ENCODE measurements around the gene NRG3. TPM values are rescaled to one million over a fixed set of nuclear protein-coding genes. Genes with fewer than 3 reads are reported as not detected.

The NRG3 gene
- total RNA-seq, 1 experiment from 2014 or later, result not detected

GRCh38 chr10:82492647-82493046 lies 617.7 kb downstream of the NRG3 start:
- H3K4me2 ChIP-seq (ENCODE audit: low read length), result no peak overlapping the region
- H3K79me2 ChIP-seq (ENCODE audit: insufficient read depth, low read length), result no peaks in the 10 kb centered on the region
- intact Hi-C loops (cut with micrococcal nuclease), result no loop called here
- peaks cover 6% of the 10 kb centered on the region in 2 experiments; a peak in 2 of 4 replicates for H3K9me3 ChIP-seq (ENCODE audit: control insufficient read depth in 1 of 2, insufficient read depth in 1 of 2, low read depth in 1 of 2, low read length in 2 of 2)
- H3K9me2 ChIP-seq (ENCODE audit: insufficient read depth), result no peaks in the 10 kb centered on the region
- ATAC-seq (no peak), DNase-seq (ENCODE audit: low read depth, low spot score) (no peak)
- no peak for TF ChIP-seq RAD21 (IDR thresholded peaks at IDR 0.05; ENCODE audit: low read depth)
- TF ChIP-seq ZFX (IDR thresholded peaks at IDR 0.05), result no peak
- TF ChIP-seq POLR2AphosphoS5 (IDR thresholded peaks at IDR 0.05; ENCODE audit: low read depth, low read length), result no peak
- no peak for TF ChIP-seq EZH2 (IDR thresholded peaks at IDR 0.05)
- no peak for TF ChIP-seq TCF7L2 (IDR thresholded peaks at IDR 0.05; ENCODE audit: borderline replicate concordance, extremely low read depth, insufficient read depth, insufficient read length)
- no peak for TF ChIP-seq MAX (IDR thresholded peaks at IDR 0.05)
- TF ChIP-seq ATF3 (IDR thresholded peaks at IDR 0.05), result no peak
- no peak for TF ChIP-seq POLR2A (IDR thresholded peaks at IDR 0.05; ENCODE audit: borderline replicate concordance, extremely low read depth, insufficient read depth, insufficient read length)
- no peak for TF ChIP-seq EZH2phosphoT487 (IDR thresholded peaks at IDR 0.05; ENCODE audit: borderline replicate concordance)
- no peak for TF ChIP-seq ZBTB33 (IDR thresholded peaks at IDR 0.05; ENCODE audit: extremely low read depth, insufficient replicate concordance, low read length)
- no peak for TF ChIP-seq CBX3 (IDR thresholded peaks at IDR 0.05; ENCODE audit: low read depth)
- no peak for TF ChIP-seq SRF (IDR thresholded peaks at IDR 0.05; ENCODE audit: low read depth)
- no peak for TF ChIP-seq JUND (IDR thresholded peaks at IDR 0.05)
- TF ChIP-seq CEBPB (IDR thresholded peaks at IDR 0.05; ENCODE audit: low read depth), result no peak
- TF ChIP-seq ZNF274 (IDR thresholded peaks at IDR 0.05; ENCODE audit: low read depth, low read length), result no peak
- TF ChIP-seq SP1 (IDR thresholded peaks at IDR 0.05; ENCODE audit: low read depth), result no peak
- no peaks in the 10 kb centered on the region for H3K4me1 ChIP-seq (ENCODE audit: control insufficient read depth in 1 of 2, insufficient read depth in 2 of 2, low read length in 2 of 2)
- H3K36me3 ChIP-seq (ENCODE audit: control insufficient read depth in 1 of 2, insufficient read depth in 2 of 2, low read length in 2 of 2), result no peaks in the 10 kb centered on the region
- no TSS peak for BruUV-seq (replicated peaks)
- CTCF ChIA-PET, result no interaction called here
- POLR2A ChIA-PET, result no interaction called here
- RAD21 ChIA-PET (ENCODE audit: low non-redundant PET in 1 of 2, low total read pairs in 2 of 2, uncharacterized antibody in 2 of 2, unreplicated experiment in 2 of 2), result no interaction called here
- no peak overlapping the region for H3K27ac ChIP-seq (ENCODE audit: low read depth, low read length)
- no peak overlapping the region for H3K9ac ChIP-seq (ENCODE audit: low read length)
- H4K20me1 ChIP-seq (ENCODE audit: insufficient read depth), result no peaks in the 10 kb centered on the region
- no peak overlapping the region for H2AFZ ChIP-seq (ENCODE audit: low read depth, low read length, poor library complexity, severe bottlenecking)
- H3K27me3 ChIP-seq (ENCODE audit: insufficient read depth, low read length), result no peaks in the 10 kb centered on the region
- H3K4me3 ChIP-seq (replicated peaks in 1 of 2; ENCODE audit: low read depth in 1 of 2, low read length in 2 of 2), result no peak overlapping the region
